HepG2 (cell line): ENCODE results near the gene GALNT10. TPM values are rescaled to one million over a fixed set of nuclear protein-coding genes. Genes with fewer than 3 reads are reported as not detected.

Experiments used
- AFF4 ChIP-seq: sonication (generic); formaldehyde crosslinking; IDR thresholded peaks from 2 replicates; pipeline ENCODE4 v1.4.0; 2020; ENCODE audit warnings: missing genetic modification reagents
- ARID3A ChIP-seq: IDR thresholded peaks from 2 replicates; pipeline ENCODE4 v1.6.1; 2012; ENCODE audit warnings: low read depth, low read length, improper control_type of control experiment
- BCL6 ChIP-seq: IDR thresholded peaks from 2 replicates; pipeline ENCODE4 v1.6.1; 2016; ENCODE audit warnings: missing genetic modification reagents, missing compliant biosample characterization
- CEBPG ChIP-seq: IDR thresholded peaks from 2 replicates; pipeline ENCODE4 v1.6.1; 2016
- EHMT2 ChIP-seq: fragments of 200-600 bp; sonication (generic); IDR thresholded peaks from 2 replicates; pipeline ENCODE4 v1.7.0; 2017; ENCODE audit warnings: antibody characterized with exemption, low read depth, low read length, borderline replicate concordance
- NFYB ChIP-seq: sonication (generic); formaldehyde crosslinking; IDR thresholded peaks from 2 replicates; pipeline ENCODE4 v1.4.0; 2020; ENCODE audit warnings: missing genetic modification reagents
- SMAD9 ChIP-seq: sonication (generic); formaldehyde crosslinking; IDR thresholded peaks from 2 replicates; pipeline ENCODE4 v1.5.1; 2020; ENCODE audit warnings: mild to moderate bottlenecking, missing genetic modification reagents
- ZNF101 ChIP-seq: sonication (generic); formaldehyde crosslinking; IDR thresholded peaks from 2 replicates; pipeline ENCODE4 v1.4.0; 2020; ENCODE audit warnings: mild to moderate bottlenecking, low read depth, missing genetic modification reagents, borderline replicate concordance
- ZNF256 ChIP-seq: sonication (generic); formaldehyde crosslinking; conservative IDR thresholded peaks from 2 replicates; pipeline ENCODE4 v1.4.0; 2020; ENCODE audit warnings: missing genetic modification reagents
- ZNF615 ChIP-seq: sonication (generic); formaldehyde crosslinking; IDR thresholded peaks from 2 replicates; pipeline ENCODE4 v1.5.0; 2020; ENCODE audit warnings: mild to moderate bottlenecking, missing genetic modification reagents, borderline replicate concordance
- ZSCAN21 ChIP-seq: sonication (generic); formaldehyde crosslinking; IDR thresholded peaks from 2 replicates; pipeline ENCODE4 v1.8.0; 2022; ENCODE audit warnings: mild to moderate bottlenecking, missing genetic modification reagents, moderate library complexity, borderline replicate concordance
- ZUFSP ChIP-seq: sonication (generic); formaldehyde crosslinking; IDR thresholded peaks from 2 replicates; pipeline ENCODE4 v1.9.0; 2021; ENCODE audit warnings: missing genetic modification reagents, mild to moderate bottlenecking, borderline replicate concordance
- polyA plus RNA-seq, 8 experiments: library from polyadenylated mRNA; depleted of rRNA in 3 of 8; stranded (reverse) in 7 of 8; unstranded in 1 of 8; fragments of >200 nt; fragmentation: Illumina TruSeq in 4 of 8; extraction: Trizol in 4 of 8; gene quantifications; 2 replicates each; pipeline versions ENCODE4 v1.2.1 to v1.2.3, GENCODE V29; 2011 to 2016; ENCODE audit warnings: low read depth in 4 of 8, missing spikeins in 1 of 8, mixed read lengths in 1 of 8; ENCODE audit not compliant: insufficient read depth in 1 of 8
- total RNA-seq, 5 experiments: library from RNA; depleted of rRNA; stranded (reverse); fragments of >200 nt; fragmentation: Illumina TruSeq; extraction: Trizol; gene quantifications; 2 replicates each; pipeline ENCODE4 v1.2.3, GENCODE V29; 2016; ENCODE audit warnings: low read depth in 1 of 5
- TF ChIP-seq, protein P1 (sequence below): sonication (generic); formaldehyde crosslinking; IDR thresholded peaks from 2 replicates; pipeline ENCODE4 v1.5.1; 2020; ENCODE audit warnings: mild to moderate bottlenecking, missing genetic modification reagents
- TF ChIP-seq, protein P2 (sequence below): sonication (generic); formaldehyde crosslinking; IDR thresholded peaks from 2 replicates; pipeline ENCODE4 v1.8.0; 2022; ENCODE audit warnings: missing genetic modification reagents, mild to moderate bottlenecking, moderate library complexity, borderline replicate concordance
- TF ChIP-seq, protein P3 (sequence below): sonication (generic); formaldehyde crosslinking; IDR thresholded peaks from 2 replicates; pipeline ENCODE4 v1.8.0; 2022; ENCODE audit warnings: mild to moderate bottlenecking, missing genetic modification reagents

The GALNT10 gene
- total and polyA plus RNA-seq, 2 of the 13 experiments (the other 11 are each of a cell fraction or from before 2014, with no cell fraction given): 8.1 to 11.2 TPM

- TF ChIP-seq ZUFSP (CRISPR knock-in tag) (no peak), SMAD9 (CRISPR knock-in tag) (no peak), ZNF615 (no peak), CEBPG (CRISPR knock-in tag) (no peak), BCL6 (CRISPR knock-in tag) (peak; percentile 46; the same call in 1 of the 2 replicates), ARID3A (no peak), ZSCAN21 (CRISPR knock-in tag) (no peak), AFF4 (CRISPR knock-in tag) (no peak), ZNF101 (CRISPR knock-in tag) (no peak), ZNF256 (CRISPR knock-in tag) (no peak), NFYB (no peak), EHMT2 (no peak)
- TF ChIP-seq, protein P1, sequence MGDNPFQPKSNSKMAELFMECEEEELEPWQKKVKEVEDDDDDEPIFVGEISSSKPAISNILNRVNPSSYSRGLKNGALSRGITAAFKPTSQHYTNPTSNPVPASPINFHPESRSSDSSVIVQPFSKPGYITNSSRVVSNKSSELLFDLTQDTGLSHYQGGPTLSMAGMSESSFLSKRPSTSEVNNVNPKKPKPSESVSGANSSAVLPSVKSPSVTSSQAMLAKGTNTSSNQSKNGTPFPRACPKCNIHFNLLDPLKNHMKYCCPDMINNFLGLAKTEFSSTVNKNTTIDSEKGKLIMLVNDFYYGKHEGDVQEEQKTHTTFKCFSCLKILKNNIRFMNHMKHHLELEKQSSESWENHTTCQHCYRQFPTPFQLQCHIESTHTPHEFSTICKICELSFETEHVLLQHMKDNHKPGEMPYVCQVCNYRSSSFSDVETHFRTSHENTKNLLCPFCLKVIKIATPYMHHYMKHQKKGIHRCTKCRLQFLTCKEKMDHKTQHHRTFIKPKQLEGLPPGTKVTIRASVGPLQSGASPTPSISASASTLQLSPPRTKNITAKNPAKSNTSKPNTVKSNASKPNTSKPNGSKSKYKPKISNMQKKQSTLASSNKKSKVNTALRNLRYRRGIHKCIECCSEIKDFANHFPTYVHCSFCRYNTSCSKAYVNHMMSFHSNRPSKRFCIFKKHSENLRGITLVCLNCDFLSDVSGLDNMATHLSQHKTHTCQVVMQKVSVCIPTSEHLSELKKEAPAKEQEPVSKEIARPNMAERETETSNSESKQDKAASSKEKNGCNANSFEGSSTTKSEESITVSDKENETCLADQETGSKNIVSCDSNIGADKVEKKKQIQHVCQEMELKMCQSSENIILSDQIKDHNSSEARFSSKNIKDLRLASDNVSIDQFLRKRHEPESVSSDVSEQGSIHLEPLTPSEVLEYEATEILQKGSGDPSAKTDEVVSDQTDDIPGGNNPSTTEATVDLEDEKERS (CRISPR knock-in tag): no peak
- TF ChIP-seq, protein P2, sequence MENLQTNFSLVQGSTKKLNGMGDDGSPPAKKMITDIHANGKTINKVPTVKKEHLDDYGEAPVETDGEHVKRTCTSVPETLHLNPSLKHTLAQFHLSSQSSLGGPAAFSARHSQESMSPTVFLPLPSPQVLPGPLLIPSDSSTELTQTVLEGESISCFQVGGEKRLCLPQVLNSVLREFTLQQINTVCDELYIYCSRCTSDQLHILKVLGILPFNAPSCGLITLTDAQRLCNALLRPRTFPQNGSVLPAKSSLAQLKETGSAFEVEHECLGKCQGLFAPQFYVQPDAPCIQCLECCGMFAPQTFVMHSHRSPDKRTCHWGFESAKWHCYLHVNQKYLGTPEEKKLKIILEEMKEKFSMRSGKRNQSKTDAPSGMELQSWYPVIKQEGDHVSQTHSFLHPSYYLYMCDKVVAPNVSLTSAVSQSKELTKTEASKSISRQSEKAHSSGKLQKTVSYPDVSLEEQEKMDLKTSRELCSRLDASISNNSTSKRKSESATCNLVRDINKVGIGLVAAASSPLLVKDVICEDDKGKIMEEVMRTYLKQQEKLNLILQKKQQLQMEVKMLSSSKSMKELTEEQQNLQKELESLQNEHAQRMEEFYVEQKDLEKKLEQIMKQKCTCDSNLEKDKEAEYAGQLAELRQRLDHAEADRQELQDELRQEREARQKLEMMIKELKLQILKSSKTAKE (CRISPR knock-in tag): peak; percentile 12; the same call in 1 of the 2 replicates
- TF ChIP-seq, protein P3, sequence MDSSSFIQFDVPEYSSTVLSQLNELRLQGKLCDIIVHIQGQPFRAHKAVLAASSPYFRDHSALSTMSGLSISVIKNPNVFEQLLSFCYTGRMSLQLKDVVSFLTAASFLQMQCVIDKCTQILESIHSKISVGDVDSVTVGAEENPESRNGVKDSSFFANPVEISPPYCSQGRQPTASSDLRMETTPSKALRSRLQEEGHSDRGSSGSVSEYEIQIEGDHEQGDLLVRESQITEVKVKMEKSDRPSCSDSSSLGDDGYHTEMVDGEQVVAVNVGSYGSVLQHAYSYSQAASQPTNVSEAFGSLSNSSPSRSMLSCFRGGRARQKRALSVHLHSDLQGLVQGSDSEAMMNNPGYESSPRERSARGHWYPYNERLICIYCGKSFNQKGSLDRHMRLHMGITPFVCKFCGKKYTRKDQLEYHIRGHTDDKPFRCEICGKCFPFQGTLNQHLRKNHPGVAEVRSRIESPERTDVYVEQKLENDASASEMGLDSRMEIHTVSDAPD (CRISPR knock-in tag): 0 out of 2 replicates have a peak, but pooled peaks have one; percentile 66
These were observed 151.1 kb downstream of the GALNT10 start (continued) for GRCh38 chr5:154341620-154342019.
